Measurements from ENCODE around the gene SERPINB1. TPM values are rescaled to one million over a fixed set of nuclear protein-coding genes. Genes with fewer than 3 reads are reported as not detected.
A peak's percentile ranks its signal among the peaks of the same experiment; 100 is the strongest.

SERPINB1 gene
- 100 to 1,000 TPM in 2 of 3 donors, 10 to 100 TPM in 1; 66.7 to 187 (median 132) TPM for total RNA-seq
- long read RNA-seq, donor 1, transcript SERPINB1-201 (7 exons, 2,619 nt) = major isoform, 84 of 98 reads
- long read RNA-seq, donor 1, partial matches to known transcripts = 2 of 98 reads
- long read RNA-seq, donor 1, other reads (novel, unspliced or antisense) = 12 of 98 reads
- long read RNA-seq, donor 2, transcript SERPINB1-201 (7 exons, 2,619 nt) = major isoform, 178 of 211 reads
- long read RNA-seq, donor 2, partial matches to known transcripts = 28 of 211 reads
- long read RNA-seq, donor 2, other reads (novel, unspliced or antisense) = 5 of 211 reads

DNA sequence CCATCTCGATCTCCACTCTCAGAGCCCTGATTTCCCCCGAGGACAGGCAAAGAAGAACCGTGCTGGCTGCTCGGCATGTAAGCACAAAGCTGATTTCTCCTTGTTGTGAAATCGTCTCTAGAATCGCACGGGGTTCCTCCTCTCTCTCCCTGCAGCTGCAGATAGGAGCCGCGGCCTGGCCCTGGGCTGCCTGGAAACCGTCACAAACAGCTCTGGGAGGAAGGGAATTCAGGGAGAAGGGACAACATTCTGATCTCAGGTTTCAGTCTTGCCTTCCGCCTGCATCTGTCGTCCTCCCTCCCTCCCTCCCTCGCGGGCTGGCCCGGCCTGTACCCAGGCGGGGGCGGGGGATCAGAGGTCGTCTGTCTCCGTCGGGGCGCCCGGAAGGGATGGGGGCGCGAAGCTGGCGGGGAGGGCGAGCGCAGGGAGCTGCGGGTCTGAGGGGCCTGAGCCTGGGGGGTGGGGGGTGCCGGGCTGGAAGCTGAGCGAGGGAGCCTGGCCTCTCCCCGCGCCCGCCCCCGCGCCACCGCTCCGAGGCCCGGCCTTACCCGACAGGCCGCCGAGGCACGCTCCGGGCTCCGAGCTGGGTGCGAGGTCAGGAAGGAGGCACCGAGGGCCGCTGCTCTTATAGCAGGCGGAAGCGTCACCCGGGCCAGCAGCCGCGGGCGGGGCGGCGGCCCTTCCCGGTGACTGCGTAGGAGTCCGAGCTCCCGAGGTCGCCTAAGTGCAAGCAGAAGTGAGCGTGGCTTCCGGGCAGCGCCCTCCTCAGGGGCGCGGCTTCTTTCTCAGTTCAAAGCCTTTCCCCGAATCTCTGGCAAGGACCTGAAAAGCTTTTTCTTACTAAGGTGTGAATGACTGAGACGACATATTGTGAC, at the start of gene SERPINB1:
SERPINB1 (minus strand) TSS at position 600 of the 875 bp plus-strand sequence. CDS start 1,277 bp downstream, outside the sequence.
- Histone ChIP-seq H3K36me3 (ENCODE audit: low read depth) (no peaks in the 10 kb centered on the region), H3K9me3 (no peaks in the 10 kb centered on the region), H3K4me1 (ENCODE audit: low read depth) (peaks cover 29% of the 10 kb centered on the region), H3K4me3 (peak within 1 kb of the TSS; percentile 42)
- peak; percentile 88 for ATAC-seq
- peak; percentile 95 to 98 (median 96) for DNase-seq
- intact Hi-C loops (cut with DNase I, micrococcal nuclease) = loop anchor here in 1 of 2 donors (5.0 kb wide), 1 partner anchor 49 kb away; no protein-coding TSS in a partner anchor
- TF ChIP-seq, protein P1, sequence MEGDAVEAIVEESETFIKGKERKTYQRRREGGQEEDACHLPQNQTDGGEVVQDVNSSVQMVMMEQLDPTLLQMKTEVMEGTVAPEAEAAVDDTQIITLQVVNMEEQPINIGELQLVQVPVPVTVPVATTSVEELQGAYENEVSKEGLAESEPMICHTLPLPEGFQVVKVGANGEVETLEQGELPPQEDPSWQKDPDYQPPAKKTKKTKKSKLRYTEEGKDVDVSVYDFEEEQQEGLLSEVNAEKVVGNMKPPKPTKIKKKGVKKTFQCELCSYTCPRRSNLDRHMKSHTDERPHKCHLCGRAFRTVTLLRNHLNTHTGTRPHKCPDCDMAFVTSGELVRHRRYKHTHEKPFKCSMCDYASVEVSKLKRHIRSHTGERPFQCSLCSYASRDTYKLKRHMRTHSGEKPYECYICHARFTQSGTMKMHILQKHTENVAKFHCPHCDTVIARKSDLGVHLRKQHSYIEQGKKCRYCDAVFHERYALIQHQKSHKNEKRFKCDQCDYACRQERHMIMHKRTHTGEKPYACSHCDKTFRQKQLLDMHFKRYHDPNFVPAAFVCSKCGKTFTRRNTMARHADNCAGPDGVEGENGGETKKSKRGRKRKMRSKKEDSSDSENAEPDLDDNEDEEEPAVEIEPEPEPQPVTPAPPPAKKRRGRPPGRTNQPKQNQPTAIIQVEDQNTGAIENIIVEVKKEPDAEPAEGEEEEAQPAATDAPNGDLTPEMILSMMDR (IDR thresholded peaks at IDR 0.05) = no peak

DNA sequence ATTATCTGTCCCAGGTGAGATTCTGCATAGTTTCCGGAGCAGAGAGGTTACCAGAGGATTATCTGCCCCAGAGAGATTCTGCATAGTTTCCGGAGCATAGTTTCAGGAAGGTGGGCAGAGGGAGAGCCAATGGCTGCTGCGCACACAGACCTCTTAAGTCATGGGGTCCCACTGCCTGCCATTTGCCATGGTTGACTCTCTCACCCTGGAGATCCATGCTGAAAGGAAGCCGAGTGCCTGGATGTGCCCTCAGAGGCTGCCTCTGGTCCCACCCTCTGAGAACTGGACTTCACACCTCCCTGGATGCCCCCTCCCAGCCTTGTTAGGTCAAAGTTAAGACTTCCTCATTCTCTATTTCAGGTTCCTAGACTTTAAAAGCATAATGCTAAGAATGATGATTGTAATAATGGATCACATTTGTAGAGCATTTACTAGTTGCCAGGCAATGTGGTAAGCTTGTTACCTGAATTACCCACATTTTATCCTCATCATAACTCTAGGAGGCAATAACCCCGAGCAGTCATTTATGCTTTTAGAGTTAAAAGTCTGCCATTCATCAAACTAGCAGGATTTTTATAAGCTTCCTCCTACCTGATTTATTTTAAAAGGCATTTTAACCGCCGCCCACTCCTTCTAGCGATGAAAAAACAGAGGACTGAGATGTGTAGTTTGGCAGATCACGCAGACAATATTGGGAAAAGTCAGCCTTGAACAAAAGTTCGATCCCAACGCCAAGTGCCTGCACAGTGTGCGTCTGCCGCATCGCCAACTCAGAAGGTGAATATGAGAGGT, 49.5 kb upstream of the SERPINB1 start:
- peaks cover 12% of the 10 kb centered on the region for H3K4me1 ChIP-seq (ENCODE audit: low read depth)
- ATAC-seq (peak; percentile 79), DNase-seq (peak in 2 of 3 donors; percentile 51 to 54)
- intact Hi-C loops (cut with DNase I, micrococcal nuclease) = no loop called here
- no peaks in the 10 kb centered on the region for H3K36me3 ChIP-seq (ENCODE audit: low read depth)
- TF ChIP-seq, protein P1 (IDR thresholded peaks at IDR 0.05) = no peak
- no peaks in the 10 kb centered on the region for H3K9me3 ChIP-seq
- no peak overlapping the region for H3K4me3 ChIP-seq

DNA sequence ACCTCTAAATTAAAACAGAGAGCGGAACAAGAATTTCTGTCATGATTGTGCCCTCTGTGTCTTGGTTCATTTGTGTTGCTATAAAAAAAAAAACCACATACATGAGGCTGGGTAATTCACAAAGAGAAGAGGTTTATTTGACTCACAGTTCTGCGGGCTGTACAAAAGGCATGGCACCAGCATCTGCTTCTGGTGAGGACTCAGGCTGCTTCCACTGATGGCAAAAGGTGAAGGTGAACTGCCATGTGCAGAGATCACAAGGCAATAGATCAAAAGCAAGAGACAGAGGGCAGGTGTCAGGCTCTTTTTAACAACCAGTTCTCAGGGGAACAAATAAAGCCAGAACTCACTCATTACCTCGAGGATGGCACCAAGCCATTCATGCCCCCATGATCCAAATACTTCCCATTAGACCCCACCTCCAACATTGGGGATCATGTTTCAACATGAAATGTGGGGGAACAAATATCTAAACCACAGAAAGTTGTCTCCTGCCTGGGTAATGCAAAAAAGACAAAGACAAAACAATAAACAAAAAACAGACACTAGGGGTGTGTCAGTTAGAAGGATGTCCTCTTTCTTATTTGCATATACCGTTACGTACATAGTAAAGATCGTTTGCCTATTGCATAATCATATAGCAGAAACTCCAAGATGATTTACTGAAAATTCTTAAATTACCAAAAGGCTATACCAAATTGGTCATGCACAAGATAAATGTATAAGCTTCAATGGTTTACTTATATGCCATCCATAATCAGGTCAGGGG, 44.5 kb upstream of the SERPINB1 start:
- DNase-seq (no peak), ATAC-seq (no peak)
- H3K36me3 ChIP-seq (ENCODE audit: low read depth) = no peaks in the 10 kb centered on the region
- TF ChIP-seq, protein P1 (IDR thresholded peaks at IDR 0.05) = no peak
- no peaks in the 10 kb centered on the region for H3K9me3 ChIP-seq
- H3K4me1 ChIP-seq (ENCODE audit: low read depth) = peaks cover 11% of the 10 kb centered on the region
- intact Hi-C loops (cut with DNase I, micrococcal nuclease) = no loop called here
- no peak overlapping the region for H3K4me3 ChIP-seq

DNA sequence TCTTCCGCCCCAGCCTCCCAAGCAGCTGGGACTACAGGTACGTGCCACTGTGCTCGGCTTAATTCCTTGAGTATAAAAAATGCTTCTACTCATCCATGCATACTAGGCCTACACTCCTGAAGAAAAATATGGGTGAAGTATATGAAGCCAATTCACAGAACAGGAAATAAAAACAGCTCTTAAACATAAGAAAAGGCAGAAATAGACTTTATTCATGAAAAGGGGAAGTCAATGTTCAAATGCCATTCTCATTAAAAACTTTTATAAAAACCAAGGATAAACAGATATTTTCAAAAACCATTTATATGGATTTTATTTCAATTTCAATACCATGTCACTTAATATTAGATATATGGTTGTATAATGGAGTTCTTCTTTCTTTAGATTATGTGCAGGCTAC, 43.1 kb upstream of the SERPINB1 start:
- ATAC-seq = no peak
- TF ChIP-seq, protein P1 (IDR thresholded peaks at IDR 0.05) = no peak
- Histone ChIP-seq H3K4me1 (ENCODE audit: low read depth) (peaks cover 3% of the 10 kb centered on the region), H3K4me3 (no peak overlapping the region), H3K36me3 (ENCODE audit: low read depth) (no peaks in the 10 kb centered on the region), H3K9me3 (no peaks in the 10 kb centered on the region)
- intact Hi-C loops (cut with DNase I, micrococcal nuclease) = no loop called here
- no peak for DNase-seq

DNA sequence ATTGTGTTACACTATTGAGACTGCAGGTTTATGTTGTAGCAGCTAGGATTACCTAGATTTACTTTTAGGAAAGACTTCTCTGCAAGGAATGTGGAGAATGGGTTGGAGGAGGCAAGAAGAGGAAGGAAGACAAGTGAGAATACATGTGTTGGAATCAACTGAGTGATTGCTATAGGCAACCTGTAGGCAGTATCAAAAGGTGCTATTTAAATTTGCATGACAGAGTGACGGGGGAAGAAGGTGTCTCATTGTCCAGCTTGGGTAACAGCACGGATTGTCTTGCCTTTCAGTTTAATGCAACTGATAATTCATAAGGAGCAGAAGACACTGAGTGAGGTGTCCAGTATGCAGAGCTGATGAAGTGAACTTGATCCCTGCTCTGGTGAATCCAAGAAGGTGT, 42.0 kb upstream of the SERPINB1 start:
- Histone ChIP-seq H3K36me3 (ENCODE audit: low read depth) (no peaks in the 10 kb centered on the region), H3K4me3 (no peak overlapping the region), H3K4me1 (ENCODE audit: low read depth) (peaks cover 3% of the 10 kb centered on the region), H3K9me3 (no peaks in the 10 kb centered on the region)
- intact Hi-C loops (cut with DNase I, micrococcal nuclease) = no loop called here
- no peak for DNase-seq
- TF ChIP-seq, protein P1 (IDR thresholded peaks at IDR 0.05) = no peak
- ATAC-seq = no peak

Measured in mucosa of descending colon (tissue), 3 donors.